HG02885 (cell line): ENCODE results near the gene SLC17A8.
"Not testable (repeated sequence)": the region's sequence is repeated elsewhere in the genome, so short reads cannot be mapped to it uniquely, and the experiment has no call there.

Experiments
- ATAC-seq: cut with Tn5 transposase; IDR thresholded peaks from one replicate; pipeline ENCODE4 v1.9.1; 2021; ENCODE audit warnings: mild to moderate bottlenecking; ENCODE audit not compliant: unreplicated experiment, poor library complexity

SLC17A8 gene

DNA sequence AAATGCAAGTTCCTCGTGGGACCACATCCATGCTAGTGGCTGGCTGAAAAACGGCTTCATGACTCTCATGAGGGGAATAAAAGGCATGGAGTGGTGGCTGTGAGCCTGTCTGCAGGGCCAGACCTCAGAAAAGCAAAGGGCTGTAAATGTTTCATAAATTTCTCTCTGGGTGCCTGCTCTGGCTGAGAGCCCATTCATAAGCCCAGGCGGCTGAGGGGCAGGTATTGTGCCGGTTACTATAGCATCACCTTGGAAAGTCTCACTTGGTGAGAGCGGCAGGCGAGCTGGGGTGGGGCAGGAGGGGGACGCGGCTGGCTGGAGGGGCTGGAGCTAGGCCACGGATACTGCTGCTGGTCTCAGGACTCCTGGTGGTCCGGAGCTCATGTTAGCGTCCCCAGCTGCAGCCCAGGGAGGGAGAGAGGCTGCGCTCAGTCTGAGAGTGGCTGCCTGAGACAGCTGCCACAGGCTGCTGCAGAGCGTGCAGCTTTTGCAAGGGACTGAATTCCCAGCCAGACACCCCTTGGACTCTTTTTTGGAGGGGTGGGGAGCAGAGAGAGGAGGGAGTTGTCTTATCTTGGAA is at the start of gene SLC17A8:
SLC17A8 (plus strand) TSS at position 431 of the 580 bp plus-strand sequence. CDS start 318 bp downstream, outside the sequence.
- ATAC-seq, result no peak

DNA sequence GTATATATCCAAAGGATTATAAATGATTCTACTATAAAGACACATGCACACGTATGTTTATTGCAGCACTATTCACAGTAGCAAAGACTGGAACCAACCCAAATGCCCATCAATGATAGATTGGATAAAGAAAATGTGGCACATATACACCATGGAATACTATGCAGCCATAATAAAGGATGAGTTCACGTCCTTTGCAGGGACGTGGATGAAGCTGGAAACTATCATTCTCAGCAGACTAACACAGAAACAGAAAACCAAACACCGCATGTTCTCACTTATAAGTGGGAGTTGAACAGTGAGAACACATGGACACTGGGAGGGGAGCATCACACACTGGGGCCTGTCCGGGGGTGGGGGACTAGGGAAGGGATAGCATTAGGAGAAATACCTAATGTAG is 48.7 kb upstream of the SLC17A8 start:
- ATAC-seq, result not testable (repeated sequence)

DNA sequence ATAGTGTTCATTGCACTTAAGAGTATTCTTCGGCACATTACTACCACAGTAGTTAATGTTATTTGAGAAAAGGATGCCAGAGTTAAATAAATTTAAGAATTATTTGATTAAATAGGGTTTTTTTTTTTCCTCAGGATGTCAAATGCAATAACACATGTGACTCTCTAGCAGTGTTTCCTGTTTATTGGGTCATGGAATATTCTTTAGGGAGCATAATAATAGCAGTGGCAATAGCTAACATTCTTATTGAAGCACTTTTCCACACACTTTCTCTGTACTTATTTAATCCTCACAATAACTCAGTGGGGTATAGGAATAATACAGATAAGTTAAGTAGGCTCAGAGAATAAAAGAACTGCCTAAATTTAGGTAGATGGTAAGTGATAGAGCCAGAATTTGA is 45.6 kb upstream of the SLC17A8 start:
- no peak for ATAC-seq

DNA sequence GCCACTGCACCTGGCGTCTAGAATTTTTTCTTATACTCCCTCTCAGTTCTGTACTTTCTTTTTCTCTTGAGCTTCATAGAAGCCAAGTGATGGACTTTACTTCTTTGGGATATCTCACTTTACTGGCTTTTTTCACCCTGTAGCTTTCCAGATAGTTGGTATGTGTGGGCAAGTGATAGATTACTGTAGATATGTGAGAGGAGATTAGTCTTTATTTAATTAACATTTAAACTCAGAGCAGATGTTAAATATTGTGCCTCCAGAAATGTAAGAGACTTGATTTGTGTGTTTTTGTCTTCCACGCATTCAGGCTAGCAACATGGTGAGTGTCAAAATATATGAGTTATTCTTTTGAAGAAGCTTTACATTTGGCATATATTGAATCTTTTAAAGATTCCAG is 39.5 kb upstream of the SLC17A8 start:
- no peak for ATAC-seq

DNA sequence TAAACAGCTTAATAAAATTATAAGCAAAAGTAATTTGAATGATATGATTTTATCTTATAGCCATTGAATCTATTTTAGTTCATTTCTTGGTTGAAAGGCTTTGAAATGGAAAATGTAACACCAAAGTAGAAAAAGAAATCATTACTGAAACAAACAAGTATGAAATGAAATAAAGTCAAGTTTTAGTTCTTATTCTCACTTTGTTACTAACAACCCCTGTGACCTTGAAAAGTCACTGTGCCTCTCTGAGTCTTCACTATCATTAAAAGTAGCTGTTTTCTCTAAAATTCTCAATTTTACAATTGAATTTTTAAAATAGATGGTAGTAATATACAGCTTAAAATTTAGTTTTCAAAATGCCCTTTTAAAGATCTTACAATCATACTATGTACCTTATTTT is 32.4 kb upstream of the SLC17A8 start:
- peak; percentile 61 for ATAC-seq

DNA sequence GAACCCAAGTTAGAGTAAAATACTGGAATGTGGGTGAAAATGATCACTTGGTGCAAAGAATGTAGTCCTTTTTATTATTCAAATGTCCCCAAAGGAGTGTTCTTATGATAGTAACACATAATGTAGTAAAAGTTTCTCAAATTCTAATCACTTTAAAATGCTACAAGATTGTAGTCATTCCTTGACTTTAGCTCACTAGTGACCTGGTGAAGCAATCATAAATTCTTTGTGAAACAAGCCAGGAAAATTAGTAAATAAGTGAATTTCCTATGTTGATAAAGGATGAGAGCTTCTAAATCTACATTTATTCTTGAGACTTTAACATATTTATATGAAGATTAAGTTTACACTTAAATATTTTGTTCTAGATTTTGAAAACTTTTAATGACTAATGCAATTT is 30.7 kb upstream of the SLC17A8 start:
- no peak for ATAC-seq

DNA sequence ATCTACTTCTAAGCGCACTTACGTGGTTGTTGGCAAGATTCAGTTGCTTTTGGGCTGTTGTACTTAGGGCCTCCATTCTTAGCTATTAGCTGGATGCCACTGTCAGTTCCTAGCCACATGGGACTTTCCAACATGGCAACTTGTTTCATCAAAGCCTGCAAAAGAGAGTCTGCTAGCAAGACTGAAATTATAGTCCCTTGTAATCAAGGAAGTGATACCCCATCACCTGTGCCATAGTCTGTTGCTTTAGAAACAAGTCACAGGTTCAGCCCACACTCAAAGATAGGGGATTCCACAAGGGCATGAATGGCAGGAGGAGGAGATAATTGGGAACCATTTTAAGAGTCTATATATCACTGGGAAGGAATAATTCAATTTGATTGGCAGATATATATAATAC is 27.1 kb upstream of the SLC17A8 start:
- peak; percentile 89 for ATAC-seq

DNA sequence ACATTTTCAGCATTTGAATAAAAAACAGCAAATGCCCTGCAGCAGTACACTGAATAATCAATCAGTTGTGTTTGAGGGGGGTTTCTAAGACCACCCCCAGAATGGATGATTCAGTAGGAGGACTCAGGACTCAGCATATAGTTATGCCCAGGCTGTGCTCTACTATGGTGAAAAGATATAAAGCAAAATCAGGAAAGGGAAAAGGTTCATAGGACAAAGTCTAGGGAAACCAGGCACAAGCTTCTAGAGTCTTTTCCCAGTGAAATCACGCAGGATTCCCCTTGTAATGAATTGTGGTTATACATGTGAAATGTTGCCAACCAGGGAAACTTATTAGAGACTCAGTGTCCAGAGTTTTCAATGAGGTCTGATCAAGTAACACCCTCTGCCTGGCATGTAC is 25.0 kb upstream of the SLC17A8 start:
- no peak for ATAC-seq

DNA sequence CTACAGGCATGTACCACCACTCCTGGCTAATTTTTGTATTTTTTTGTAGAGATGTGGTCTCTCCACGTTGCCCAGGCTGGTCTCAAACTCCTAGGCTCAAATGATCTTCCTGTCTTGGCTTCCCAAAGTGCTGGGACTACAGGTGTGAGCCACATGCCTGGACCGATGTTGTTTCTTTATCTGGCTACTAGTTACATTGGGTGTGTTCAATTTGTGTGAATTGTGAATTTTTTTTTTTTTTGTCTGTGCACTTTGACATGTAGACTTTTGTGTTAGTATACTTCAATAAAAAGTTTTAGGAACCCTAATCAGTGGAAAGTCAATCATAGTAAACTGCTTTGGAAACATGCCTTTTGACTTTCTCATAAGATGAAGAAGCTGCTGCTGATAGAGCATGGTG is 24.0 kb upstream of the SLC17A8 start:
- no peak for ATAC-seq

DNA sequence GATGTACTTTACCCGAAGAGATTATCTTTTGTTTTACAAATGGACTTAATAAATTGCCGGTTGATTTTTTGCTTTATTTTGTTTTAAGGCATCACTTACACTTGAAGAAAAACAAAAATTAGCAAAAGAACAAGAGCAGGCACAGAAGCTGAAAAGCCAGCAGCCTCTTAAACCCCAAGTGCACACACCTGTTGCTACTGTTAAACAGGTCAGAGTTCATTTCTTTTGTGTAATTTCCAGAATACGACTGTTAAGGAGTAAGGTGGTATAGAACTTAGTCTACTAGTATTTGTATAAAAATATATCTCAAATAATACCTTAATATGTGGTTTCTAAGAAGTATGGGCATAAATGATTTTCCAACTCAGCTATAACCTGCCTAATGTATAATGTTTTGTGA is 19.6 kb upstream of the SLC17A8 start:
- ATAC-seq, result no peak

DNA sequence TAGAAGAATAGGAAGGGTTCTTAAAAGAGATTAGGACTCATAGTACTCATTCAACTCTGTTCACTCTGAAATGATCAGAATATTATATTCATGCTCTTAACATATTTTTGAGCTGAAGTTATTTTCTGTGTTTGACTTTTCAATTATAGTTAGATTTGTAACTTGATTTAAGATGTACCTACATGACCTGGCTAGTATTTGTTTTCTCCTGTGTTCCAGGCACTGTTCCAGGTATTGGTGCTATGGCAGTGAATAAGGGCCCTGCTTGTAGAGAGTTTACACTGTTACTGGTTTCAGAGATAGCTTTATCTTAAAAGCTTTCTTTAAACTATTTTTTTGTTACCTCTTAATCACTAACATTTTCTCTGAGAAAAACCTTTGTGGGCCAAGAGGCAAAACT is 19.1 kb upstream of the SLC17A8 start:
- ATAC-seq, result no peak

DNA sequence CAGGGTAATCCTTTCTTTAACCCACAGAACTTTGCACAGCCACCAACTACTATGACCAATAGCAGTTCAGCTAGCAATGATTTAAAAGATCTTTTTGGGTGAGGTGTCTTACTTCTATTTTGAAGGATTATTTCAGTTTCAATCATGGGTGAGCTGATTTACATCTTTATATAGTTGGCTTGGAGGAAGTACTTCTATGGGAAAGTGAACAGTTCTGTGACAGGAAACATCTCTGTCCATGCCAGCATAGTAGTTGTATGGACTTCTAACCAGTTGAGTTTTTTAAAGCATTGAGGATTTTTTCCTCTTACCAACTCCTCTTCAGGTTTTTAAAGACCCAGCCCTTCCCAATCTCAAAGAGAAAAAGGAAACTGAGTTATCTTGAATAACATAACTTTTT is 17.8 kb upstream of the SLC17A8 start:
- no peak for ATAC-seq

DNA sequence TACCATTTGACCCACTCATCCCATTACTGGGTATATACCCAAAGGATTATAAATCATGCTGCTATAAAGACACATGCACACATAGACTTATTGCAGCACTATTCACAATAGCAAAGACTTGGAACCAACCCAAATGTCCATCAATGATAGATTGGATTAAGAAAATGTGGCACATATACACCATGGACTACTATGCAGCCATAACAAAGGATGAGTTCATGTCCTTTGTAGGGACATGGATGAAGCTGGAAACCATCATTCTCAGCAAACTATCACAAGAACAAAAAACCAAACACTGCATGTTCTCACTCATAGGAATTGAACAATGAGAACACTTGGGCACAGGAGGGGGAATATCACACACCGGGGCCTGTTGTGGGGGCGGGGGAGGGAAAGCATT is 14.0 kb upstream of the SLC17A8 start:
- ATAC-seq, result not testable (repeated sequence)

DNA sequence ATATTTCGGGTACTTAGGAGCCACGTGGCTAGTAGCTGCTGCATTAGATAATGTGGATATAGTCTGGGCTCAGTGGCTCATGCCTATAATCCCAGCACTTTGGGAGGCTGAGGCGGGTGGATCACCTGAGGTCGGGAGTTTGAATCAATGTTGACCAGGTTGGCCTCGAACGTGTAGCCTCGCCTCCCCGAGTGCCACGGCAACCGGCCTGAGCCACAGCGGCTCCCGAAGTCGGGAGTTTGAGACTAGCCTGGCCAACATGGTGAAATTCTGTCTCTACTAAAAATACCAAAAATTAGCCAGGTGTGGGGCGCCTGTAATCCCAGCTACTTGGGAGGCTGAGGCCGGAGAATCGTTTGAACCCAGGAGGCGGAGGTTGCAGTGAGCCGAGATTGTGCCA is 12.5 kb upstream of the SLC17A8 start:
- ATAC-seq, result not testable (repeated sequence)

DNA sequence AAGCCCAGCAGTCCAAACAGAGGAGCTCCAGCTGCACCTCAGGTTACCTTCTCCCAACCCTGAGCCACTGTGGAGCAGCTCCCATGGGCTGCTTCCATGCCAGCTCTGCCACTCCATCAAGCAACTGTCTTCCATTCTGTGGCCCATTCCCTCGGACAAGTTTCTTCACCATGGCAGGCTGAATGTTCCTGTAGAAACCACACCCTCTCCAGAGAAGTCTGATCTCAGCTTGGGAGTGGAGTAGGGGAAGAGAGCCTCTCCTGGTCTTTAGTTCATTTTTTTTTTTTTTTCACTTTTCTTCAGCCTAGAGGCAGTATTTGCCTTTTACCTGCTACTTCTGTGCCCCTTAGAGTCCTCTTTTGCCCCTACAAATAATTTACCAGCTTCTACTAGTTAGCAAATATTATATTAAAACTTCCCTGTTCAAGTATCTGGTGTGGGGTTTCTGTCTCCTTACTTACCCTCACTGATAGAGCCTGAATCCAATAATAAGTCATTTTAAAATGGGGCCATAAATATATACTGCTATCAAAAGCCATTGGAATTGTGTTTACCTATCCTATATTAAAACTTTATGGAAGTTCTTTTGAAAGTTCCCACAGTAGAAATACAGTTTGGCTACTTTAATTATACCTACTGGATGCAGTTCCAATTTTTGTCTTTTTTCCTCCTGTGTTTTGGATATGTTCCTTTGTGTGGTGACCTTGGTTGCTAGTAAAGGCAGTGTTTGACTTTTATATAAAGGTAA is 11.7 kb upstream of the SLC17A8 start:
- no peak for ATAC-seq

DNA sequence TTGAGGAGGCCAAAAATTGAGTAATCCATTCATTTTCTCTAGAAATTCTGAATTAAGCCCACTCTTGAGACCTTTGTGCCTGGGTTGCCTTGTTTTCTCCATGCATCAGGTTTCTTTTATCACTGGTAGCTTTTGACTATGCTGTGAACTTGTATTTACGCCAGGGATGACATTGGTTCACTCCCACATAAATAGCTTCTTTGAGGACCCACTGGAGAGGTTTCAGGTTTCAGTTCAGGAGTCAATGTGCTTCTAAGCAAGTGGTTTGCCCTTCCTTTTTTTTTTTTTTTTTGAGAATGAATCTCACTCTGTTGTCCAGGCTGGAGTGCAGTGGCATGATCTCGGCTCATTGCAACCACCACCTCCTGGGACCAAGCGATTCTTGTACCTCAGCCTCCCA is 10.2 kb upstream of the SLC17A8 start:
- no peak for ATAC-seq

DNA sequence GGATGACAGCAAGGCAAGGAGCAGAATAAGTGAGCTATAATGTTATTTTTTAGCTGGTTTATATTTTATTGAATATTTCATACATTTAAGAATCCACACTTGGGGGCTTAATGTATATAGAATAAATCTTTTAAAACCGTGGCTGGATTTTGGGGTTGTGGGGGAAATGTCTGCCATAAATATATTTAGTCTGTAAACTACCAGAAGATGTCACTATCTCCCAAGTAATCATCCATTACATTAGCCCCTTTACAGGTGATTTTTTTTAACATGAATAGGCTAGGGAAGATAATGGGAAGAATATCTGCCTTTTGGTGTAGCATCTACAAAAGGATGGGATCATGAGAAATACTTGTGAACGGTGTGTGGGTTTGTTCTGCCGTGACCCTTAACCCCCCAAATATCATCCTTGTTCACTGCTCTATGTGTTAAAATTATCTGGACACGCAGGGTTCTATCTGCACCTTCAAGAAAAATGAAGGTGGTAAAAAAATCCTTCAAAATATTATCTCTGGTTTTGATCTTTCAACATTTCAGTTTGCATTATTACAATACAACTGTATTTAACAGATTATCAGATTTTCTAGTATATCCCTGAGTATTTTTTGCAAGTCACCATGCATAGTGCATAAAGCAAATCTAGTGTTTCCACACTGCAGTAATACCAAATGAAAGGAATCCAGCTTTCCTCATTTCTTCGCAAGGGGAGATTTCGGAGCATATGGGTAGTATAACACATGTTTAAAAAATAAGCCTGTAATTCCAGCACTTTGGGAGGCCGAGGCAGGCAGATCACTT is 8.0 kb upstream of the SLC17A8 start:
- no peak for ATAC-seq

DNA sequence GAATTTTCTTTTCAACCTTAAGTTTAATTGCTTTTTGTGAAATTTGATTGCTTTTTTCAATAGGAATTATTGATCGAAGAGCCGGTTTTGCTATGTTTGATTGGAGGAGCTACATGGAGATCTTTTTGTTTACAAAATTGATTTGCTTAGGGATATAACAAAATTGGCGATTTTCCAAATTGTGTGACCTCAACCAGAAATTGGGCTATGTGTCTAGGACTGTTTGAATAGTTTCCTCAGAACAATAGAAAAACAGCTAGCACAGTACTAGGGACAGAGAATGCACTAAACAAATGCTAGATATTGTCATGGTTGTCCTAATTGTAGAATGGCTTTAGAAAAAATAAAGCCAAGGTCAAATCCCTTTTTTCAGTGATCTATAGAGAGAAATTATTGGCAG is 2.4 kb downstream of the SLC17A8 start:
- no peak for ATAC-seq

DNA sequence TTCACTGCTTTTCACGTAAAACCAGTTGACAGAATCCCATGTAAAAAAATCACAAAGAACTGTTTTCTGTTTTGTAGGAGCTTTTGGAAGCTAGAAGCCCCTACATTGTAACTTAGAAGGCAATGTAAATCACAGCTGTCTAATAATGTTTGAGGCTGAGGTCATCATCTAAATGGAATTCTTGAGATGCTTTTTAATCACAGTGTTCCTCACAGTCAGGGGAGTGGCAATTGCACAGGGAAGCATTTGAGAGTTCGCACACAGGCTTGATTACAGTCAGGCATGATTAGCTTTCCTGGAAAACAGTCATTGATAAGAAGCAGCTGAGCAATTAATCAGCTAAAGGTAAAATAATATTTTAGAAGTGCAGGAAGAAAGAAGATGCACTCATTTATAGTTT is 2.9 kb downstream of the SLC17A8 start:
- ATAC-seq, result no peak

DNA sequence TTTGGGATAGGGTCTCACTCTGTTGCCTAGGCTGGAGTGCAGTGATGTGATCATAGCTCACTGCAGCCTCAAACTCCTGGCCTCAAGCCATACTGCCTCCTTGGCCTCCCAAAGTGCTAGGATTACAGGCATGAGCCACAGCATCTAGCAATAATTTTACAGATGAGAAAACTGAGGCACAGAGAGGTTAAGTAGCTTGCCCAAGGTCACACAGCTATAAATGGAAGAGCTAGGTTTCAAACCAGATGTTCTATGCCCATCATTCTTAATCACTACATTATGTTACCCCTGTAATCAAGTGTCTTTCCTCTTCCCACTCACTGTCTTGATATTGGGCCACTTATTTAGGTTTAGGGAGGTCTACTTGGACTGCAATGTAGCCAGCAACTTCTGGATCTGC is 3.6 kb downstream of the SLC17A8 start:
- no peak for ATAC-seq

DNA sequence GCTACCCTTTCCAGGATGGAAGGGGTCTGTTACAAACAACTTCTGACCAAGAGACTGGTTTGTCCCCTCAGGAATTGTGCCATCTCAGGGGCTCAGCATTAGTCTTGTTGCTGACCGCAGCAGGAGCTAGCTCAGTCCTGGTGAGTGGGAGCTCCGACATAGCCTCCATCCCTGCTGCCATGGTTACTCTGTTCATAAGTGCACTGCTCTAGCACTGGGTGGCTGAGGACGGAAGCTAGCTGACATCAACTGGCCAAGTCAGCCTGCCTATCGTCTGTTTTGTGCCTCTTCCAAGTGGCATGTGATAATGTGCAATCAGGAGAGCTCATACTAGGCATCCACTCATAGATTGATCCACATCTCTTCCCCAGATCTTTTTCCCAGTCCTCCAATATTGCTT is 7.5 kb downstream of the SLC17A8 start:
- ATAC-seq, result no peak
